GM23338 (cell line): Measurements from ENCODE around the gene OR4C45. TPM values are rescaled to one million over a fixed set of nuclear protein-coding genes. Genes with fewer than 3 reads are reported as not detected.

Source experiments
- ATAC-seq: fragments of 200-7000 bp; cut with Tn5 transposase; 3 replicates; pipeline ENCODE4 v1.9.1; 2020
- DNase-seq: peaks from one replicate; pipeline ENCODE4 v3.0.0-alpha.2; 2015; ENCODE audit warnings: low spot score
- H2AFZ ChIP-seq: fragments of 200-600 bp; sonication (generic); 2 replicates; pipeline ENCODE4 v1.8.0; 2016; ENCODE audit warnings: antibody characterized with exemption, mild to moderate bottlenecking, moderate library complexity
- H3F3A ChIP-seq: fragments of 200-600 bp; sonication (generic); replicated peaks from 2 replicates; pipeline ENCODE4 v1.8.0; 2017; ENCODE audit warnings: antibody characterized with exemption, mixed run types, low read depth
- H3K27ac ChIP-seq: fragments of 200-600 bp; sonication (generic); 2 replicates; pipeline ENCODE4 v1.6.1; 2016; ENCODE audit warnings: low read depth
- H3K27me3 ChIP-seq: fragments of 200-600 bp; sonication (generic); 2 replicates; pipeline ENCODE4 v1.8.0; 2016; ENCODE audit warnings: mild to moderate bottlenecking, mixed run types, moderate library complexity; ENCODE audit not compliant: insufficient read depth
- H3K36me3 ChIP-seq: fragments of 200-600 bp; sonication (generic); 2 replicates; pipeline ENCODE4 v1.8.0; 2016; ENCODE audit warnings: mild to moderate bottlenecking; ENCODE audit not compliant: insufficient read depth
- H3K4me1 ChIP-seq: fragments of 200-600 bp; sonication (generic); 2 replicates; pipeline ENCODE4 v1.8.0; 2016; ENCODE audit warnings: mild to moderate bottlenecking, moderate library complexity; ENCODE audit not compliant: insufficient read depth
- H3K4me2 ChIP-seq: fragments of 200-600 bp; sonication (generic); 2 replicates; pipeline ENCODE4 v1.7.1; 2017; ENCODE audit warnings: mixed run types
- H3K4me3 ChIP-seq: fragments of 200-600 bp; sonication (generic); 2 replicates; pipeline ENCODE4 v1.6.1; 2016; ENCODE audit warnings: mixed run types
- H3K79me2 ChIP-seq: fragments of 200-600 bp; sonication (generic); replicated peaks from 2 replicates; pipeline ENCODE4 v1.8.0; 2017; ENCODE audit warnings: mild to moderate bottlenecking; ENCODE audit not compliant: insufficient read depth
- H3K9me2 ChIP-seq: fragments of 200-600 bp; sonication (generic); 2 replicates; pipeline ENCODE4 v1.8.0; 2017; ENCODE audit not compliant: insufficient read depth
- H4K20me1 ChIP-seq: fragments of 200-600 bp; sonication (generic); replicated peaks from 2 replicates; pipeline ENCODE4 v1.8.0; 2017; ENCODE audit warnings: mild to moderate bottlenecking; ENCODE audit not compliant: insufficient read depth
- H3K27ac Mint-ChIP-seq: 2 replicates; pipeline ENCODE4 v1.8.0; 2020; ENCODE audit warnings: inconsistent platforms, mild to moderate bottlenecking, moderate library complexity, mixed read lengths
- H3K27me3 Mint-ChIP-seq: 3 replicates; pipeline ENCODE4 v1.8.0; 2022; ENCODE audit warnings: low read depth, mild to moderate bottlenecking, moderate library complexity, mixed read lengths, inconsistent platforms; ENCODE audit not compliant: insufficient read depth, poor library complexity
- H3K36me3 Mint-ChIP-seq: 3 replicates; pipeline ENCODE4 v1.8.0; 2021; ENCODE audit warnings: low read depth, mild to moderate bottlenecking, inconsistent platforms, moderate library complexity, mixed read lengths
- H3K4me1 Mint-ChIP-seq: 3 replicates; pipeline ENCODE4 v1.8.0; 2020; ENCODE audit warnings: mild to moderate bottlenecking, inconsistent platforms, mixed read lengths
- H3K4me3 Mint-ChIP-seq: 3 replicates; pipeline ENCODE4 v1.8.0; 2021; ENCODE audit warnings: moderate library complexity, mild to moderate bottlenecking, inconsistent platforms, mixed read lengths
- H3K9me3 Mint-ChIP-seq: 3 replicates; pipeline ENCODE4 v1.8.0; 2020; ENCODE audit warnings: moderate library complexity, mild to moderate bottlenecking, inconsistent platforms, mixed read lengths
- CREB1 ChIP-seq: fragments of 250-450 bp; sonication (Bioruptor Pico); IDR thresholded peaks from 2 replicates; pipeline ENCODE4 v1.5.0; 2020; ENCODE audit warnings: low read depth, mild to moderate bottlenecking, moderate library complexity
- EZH2phosphoT487 ChIP-seq: fragments of 200-600 bp; sonication (generic); IDR thresholded peaks from one replicate; pipeline ENCODE4 v1.8.1; 2018; ENCODE audit warnings: antibody characterized with exemption; ENCODE audit not compliant: unreplicated experiment
- ZNF331 ChIP-seq: fragments of 250-450 bp; sonication (Bioruptor Pico); IDR thresholded peaks from 2 replicates; pipeline ENCODE4 v1.5.0; 2020; ENCODE audit warnings: low read depth, mild to moderate bottlenecking, moderate library complexity
- polyA plus RNA-seq: library from polyadenylated mRNA; unstranded; fragments of >200 nt; fragmentation: Nextera tagmentation; extraction: Ambion mirVana; gene quantifications from 2 replicates; pipeline ENCODE4 v1.2.1, GENCODE V29; 2016
- total RNA-seq: library from RNA; depleted of rRNA; stranded (reverse); fragments of >200 nt; shearing (Covaris generic); gene quantifications from 2 replicates; pipeline ENCODE4 v1.2.3, GENCODE V29; 2014
- TF ChIP-seq, protein P1 (sequence below): fragments of 250-450 bp; sonication (Bioruptor Pico); IDR thresholded peaks from 2 replicates; pipeline ENCODE4 v1.5.0; 2020; ENCODE audit warnings: mild to moderate bottlenecking, moderate library complexity
- TF ChIP-seq, protein P2 (sequence below): IDR thresholded peaks from 2 replicates; pipeline ENCODE4 v1.6.1; 2016; ENCODE audit warnings: antibody characterized with exemption
- TF ChIP-seq, protein P3 (sequence below), 2 experiments: fragments of 200-600 bp in 1 of 2; sonication (generic) in 1 of 2; conservative IDR thresholded peaks; 2 replicates each; pipeline versions ENCODE4 v1.5.1 to v1.6.1; 2016 to 2017; ENCODE audit warnings: antibody characterized with exemption in 2 of 2, low read depth in 2 of 2, mild to moderate bottlenecking in 2 of 2, moderate library complexity in 1 of 2
- TF ChIP-seq, protein P4 (sequence below): IDR thresholded peaks from one replicate; pipeline ENCODE4 v1.6.1; 2018; ENCODE audit warnings: antibody characterized with exemption; ENCODE audit not compliant: unreplicated experiment

OR4C45 gene
- total and polyA plus RNA-seq, 2 experiments from 2014 or later: not detected

DNA sequence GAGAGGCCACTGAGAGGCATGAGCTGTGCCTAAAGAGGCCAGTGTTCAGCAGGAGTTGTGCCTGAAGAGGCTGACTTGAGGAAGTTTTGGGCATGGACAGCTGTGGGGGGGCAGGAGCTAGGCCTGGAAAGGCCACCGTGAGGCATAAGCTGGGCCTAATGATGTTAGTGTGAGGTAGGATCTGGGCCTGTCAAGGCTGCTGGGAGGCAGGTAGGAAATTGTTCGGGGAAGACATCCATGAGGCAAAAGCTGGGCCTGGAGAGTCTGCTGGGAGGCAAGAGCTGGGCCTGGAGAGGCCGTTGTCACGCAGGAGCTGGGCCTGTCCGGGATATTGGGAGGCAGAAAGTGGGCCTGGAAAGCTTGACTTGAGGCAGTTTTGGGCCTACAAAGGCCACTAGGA lies 44.9 kb downstream of the OR4C45 start:
- H3K27me3 ChIP-seq: no peaks in the 10 kb centered on the region
- Mint-ChIP-seq H3K36me3 (peaks cover 60% of the 10 kb centered on the region), H3K4me1 (no peaks in the 10 kb centered on the region), H3K4me3 (no peak overlapping the region), H3K27ac (no peak overlapping the region), H3K9me3 (peaks cover 94% of the 10 kb centered on the region), H3K27me3 (peaks cover 25% of the 10 kb centered on the region)
- H4K20me1 ChIP-seq: no peaks in the 10 kb centered on the region
- H3K27ac ChIP-seq: no peak overlapping the region
- ATAC-seq: no peak
- no peaks in the 10 kb centered on the region for H3F3A ChIP-seq
- no peaks in the 10 kb centered on the region for H3K79me2 ChIP-seq
- no peaks in the 10 kb centered on the region for H3K36me3 ChIP-seq
- DNase-seq: no peak
- no peak overlapping the region for H2AFZ ChIP-seq
- TF ChIP-seq, protein P1, sequence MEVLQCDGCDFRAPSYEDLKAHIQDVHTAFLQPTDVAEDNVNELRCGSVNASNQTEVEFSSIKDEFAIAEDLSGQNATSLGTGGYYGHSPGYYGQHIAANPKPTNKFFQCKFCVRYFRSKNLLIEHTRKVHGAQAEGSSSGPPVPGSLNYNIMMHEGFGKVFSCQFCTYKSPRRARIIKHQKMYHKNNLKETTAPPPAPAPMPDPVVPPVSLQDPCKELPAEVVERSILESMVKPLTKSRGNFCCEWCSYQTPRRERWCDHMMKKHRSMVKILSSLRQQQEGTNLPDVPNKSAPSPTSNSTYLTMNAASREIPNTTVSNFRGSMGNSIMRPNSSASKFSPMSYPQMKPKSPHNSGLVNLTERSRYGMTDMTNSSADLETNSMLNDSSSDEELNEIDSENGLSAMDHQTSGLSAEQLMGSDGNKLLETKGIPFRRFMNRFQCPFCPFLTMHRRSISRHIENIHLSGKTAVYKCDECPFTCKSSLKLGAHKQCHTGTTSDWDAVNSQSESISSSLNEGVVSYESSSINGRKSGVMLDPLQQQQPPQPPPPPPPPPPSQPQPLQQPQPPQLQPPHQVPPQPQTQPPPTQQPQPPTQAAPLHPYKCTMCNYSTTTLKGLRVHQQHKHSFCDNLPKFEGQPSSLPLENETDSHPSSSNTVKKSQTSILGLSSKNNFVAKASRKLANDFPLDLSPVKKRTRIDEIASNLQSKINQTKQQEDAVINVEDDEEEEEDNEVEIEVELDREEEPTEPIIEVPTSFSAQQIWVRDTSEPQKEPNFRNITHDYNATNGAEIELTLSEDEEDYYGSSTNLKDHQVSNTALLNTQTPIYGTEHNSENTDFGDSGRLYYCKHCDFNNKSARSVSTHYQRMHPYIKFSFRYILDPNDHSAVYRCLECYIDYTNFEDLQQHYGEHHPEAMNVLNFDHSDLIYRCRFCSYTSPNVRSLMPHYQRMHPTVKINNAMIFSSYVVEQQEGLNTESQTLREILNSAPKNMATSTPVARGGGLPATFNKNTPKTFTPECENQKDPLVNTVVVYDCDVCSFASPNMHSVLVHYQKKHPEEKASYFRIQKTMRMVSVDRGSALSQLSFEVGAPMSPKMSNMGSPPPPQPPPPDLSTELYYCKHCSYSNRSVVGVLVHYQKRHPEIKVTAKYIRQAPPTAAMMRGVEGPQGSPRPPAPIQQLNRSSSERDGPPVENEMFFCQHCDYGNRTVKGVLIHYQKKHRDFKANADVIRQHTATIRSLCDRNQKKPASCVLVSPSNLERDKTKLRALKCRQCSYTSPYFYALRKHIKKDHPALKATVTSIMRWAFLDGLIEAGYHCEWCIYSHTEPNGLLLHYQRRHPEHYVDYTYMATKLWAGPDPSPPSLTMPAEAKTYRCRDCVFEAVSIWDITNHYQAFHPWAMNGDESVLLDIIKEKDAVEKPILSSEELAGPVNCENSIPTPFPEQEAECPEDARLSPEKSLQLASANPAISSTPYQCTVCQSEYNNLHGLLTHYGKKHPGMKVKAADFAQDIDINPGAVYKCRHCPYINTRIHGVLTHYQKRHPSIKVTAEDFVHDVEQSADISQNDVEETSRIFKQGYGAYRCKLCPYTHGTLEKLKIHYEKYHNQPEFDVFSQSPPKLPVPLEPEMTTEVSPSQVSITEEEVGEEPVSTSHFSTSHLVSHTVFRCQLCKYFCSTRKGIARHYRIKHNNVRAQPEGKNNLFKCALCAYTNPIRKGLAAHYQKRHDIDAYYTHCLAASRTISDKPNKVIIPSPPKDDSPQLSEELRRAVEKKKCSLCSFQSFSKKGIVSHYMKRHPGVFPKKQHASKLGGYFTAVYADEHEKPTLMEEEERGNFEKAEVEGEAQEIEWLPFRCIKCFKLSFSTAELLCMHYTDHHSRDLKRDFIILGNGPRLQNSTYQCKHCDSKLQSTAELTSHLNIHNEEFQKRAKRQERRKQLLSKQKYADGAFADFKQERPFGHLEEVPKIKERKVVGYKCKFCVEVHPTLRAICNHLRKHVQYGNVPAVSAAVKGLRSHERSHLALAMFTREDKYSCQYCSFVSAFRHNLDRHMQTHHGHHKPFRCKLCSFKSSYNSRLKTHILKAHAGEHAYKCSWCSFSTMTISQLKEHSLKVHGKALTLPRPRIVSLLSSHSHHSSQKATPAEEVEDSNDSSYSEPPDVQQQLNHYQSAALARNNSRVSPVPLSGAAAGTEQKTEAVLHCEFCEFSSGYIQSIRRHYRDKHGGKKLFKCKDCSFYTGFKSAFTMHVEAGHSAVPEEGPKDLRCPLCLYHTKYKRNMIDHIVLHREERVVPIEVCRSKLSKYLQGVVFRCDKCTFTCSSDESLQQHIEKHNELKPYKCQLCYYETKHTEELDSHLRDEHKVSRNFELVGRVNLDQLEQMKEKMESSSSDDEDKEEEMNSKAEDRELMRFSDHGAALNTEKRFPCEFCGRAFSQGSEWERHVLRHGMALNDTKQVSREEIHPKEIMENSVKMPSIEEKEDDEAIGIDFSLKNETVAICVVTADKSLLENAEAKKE (CRISPR knock-in tag): no peak
- H3K4me3 ChIP-seq: no peak overlapping the region
- H3K4me2 ChIP-seq: no peak overlapping the region
- H3K9me2 ChIP-seq: no peaks in the 10 kb centered on the region
- no peaks in the 10 kb centered on the region for H3K4me1 ChIP-seq

DNA sequence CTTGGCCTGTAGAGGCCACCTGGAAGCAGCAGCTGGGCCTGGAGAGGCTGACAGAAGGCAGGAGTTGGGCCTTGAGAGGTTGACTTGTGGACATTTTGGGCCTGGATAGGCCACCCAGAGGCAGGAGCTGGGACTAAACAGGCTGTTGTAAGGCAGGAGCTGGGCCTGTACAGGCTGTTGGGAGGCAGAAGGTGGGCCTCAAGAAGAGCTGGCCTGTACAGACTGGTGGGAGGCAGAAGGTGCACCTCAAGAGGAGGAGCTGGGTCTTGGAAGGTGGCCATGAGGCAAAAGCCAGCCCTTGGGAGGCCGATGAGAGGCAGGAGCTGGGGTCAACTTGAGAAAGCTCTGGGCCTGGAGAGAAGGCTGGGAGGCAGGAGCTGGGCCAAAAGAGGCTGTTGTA lies 45.3 kb downstream of the OR4C45 start:
- ATAC-seq (no peak), DNase-seq (no peak)
- Histone ChIP-seq H3K4me1 (no peaks in the 10 kb centered on the region), H3K27me3 (no peaks in the 10 kb centered on the region), H3F3A (no peaks in the 10 kb centered on the region), H3K27ac (no peak overlapping the region), H2AFZ (no peak overlapping the region), H3K4me3 (no peak overlapping the region), H3K9me2 (no peaks in the 10 kb centered on the region), H4K20me1 (no peaks in the 10 kb centered on the region), H3K4me2 (no peak overlapping the region), H3K79me2 (no peaks in the 10 kb centered on the region), H3K36me3 (no peaks in the 10 kb centered on the region)
- H3K4me1 Mint-ChIP-seq: no peaks in the 10 kb centered on the region
- H3K4me3 Mint-ChIP-seq: no peak overlapping the region
- H3K27me3 Mint-ChIP-seq: peaks cover 24% of the 10 kb centered on the region
- no peak overlapping the region for H3K27ac Mint-ChIP-seq
- peaks cover 57% of the 10 kb centered on the region for H3K36me3 Mint-ChIP-seq
- peaks cover 94% of the 10 kb centered on the region for H3K9me3 Mint-ChIP-seq
- TF ChIP-seq, protein P2, sequence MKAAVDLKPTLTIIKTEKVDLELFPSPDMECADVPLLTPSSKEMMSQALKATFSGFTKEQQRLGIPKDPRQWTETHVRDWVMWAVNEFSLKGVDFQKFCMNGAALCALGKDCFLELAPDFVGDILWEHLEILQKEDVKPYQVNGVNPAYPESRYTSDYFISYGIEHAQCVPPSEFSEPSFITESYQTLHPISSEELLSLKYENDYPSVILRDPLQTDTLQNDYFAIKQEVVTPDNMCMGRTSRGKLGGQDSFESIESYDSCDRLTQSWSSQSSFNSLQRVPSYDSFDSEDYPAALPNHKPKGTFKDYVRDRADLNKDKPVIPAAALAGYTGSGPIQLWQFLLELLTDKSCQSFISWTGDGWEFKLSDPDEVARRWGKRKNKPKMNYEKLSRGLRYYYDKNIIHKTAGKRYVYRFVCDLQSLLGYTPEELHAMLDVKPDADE: no peak
- TF ChIP-seq, protein P3, sequence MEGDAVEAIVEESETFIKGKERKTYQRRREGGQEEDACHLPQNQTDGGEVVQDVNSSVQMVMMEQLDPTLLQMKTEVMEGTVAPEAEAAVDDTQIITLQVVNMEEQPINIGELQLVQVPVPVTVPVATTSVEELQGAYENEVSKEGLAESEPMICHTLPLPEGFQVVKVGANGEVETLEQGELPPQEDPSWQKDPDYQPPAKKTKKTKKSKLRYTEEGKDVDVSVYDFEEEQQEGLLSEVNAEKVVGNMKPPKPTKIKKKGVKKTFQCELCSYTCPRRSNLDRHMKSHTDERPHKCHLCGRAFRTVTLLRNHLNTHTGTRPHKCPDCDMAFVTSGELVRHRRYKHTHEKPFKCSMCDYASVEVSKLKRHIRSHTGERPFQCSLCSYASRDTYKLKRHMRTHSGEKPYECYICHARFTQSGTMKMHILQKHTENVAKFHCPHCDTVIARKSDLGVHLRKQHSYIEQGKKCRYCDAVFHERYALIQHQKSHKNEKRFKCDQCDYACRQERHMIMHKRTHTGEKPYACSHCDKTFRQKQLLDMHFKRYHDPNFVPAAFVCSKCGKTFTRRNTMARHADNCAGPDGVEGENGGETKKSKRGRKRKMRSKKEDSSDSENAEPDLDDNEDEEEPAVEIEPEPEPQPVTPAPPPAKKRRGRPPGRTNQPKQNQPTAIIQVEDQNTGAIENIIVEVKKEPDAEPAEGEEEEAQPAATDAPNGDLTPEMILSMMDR (conservative IDR thresholded peaks at IDR 0.05; ENCODE audit: low read depth in 2 of 2): no peak
- TF ChIP-seq ZNF331 (CRISPR knock-in tag): no peak
- TF ChIP-seq EZH2phosphoT487: no peak
- TF ChIP-seq, protein P4, sequence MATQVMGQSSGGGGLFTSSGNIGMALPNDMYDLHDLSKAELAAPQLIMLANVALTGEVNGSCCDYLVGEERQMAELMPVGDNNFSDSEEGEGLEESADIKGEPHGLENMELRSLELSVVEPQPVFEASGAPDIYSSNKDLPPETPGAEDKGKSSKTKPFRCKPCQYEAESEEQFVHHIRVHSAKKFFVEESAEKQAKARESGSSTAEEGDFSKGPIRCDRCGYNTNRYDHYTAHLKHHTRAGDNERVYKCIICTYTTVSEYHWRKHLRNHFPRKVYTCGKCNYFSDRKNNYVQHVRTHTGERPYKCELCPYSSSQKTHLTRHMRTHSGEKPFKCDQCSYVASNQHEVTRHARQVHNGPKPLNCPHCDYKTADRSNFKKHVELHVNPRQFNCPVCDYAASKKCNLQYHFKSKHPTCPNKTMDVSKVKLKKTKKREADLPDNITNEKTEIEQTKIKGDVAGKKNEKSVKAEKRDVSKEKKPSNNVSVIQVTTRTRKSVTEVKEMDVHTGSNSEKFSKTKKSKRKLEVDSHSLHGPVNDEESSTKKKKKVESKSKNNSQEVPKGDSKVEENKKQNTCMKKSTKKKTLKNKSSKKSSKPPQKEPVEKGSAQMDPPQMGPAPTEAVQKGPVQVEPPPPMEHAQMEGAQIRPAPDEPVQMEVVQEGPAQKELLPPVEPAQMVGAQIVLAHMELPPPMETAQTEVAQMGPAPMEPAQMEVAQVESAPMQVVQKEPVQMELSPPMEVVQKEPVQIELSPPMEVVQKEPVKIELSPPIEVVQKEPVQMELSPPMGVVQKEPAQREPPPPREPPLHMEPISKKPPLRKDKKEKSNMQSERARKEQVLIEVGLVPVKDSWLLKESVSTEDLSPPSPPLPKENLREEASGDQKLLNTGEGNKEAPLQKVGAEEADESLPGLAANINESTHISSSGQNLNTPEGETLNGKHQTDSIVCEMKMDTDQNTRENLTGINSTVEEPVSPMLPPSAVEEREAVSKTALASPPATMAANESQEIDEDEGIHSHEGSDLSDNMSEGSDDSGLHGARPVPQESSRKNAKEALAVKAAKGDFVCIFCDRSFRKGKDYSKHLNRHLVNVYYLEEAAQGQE: no peak
- TF ChIP-seq CREB1 (CRISPR knock-in tag): no peak
